Measurements from ENCODE around the gene ADAMTS2. TPM values are rescaled to one million over a fixed set of nuclear protein-coding genes. Genes with fewer than 3 reads are reported as not detected.
A peak's percentile ranks its signal among the peaks of the same experiment; 100 is the strongest.

ADAMTS2 gene
- total and polyA plus RNA-seq, 2 of the 4 experiments (the other 2 are of a cell fraction), result 19.0 to 58.8 TPM

DNA sequence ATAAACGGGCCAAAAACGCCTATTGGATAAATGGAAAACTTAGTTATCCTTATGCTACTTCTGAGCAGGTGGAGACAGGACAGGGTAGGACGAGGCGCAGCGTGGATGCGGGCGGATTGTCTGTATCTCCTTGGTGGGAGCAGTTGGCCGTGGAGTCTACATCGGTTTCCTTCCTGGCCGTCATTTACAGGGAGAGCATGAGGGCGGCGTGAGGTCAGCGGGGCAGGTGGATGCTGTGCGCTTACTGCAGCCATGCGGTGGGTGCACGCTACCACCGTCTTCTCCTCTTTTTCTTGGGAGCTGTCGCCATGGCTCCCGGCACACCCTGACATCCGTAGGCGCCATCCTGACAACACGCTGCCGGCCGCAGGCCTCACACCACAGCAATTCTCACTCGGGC lies 121.3 kb downstream of the ADAMTS2 start:
- Histone ChIP-seq H2BK15ac (ENCODE audit: low read depth, low read length) (no peak overlapping the region), H3K14ac (replicated peaks; ENCODE audit: low read depth, low read length) (no peak overlapping the region), H4K20me1 (ENCODE audit: insufficient read depth, low read length) (peaks cover 21% of the 10 kb centered on the region), H2BK20ac (ENCODE audit: low read depth, low read length) (no peak overlapping the region), H3K23ac (ENCODE audit: low read depth, low read length) (no peak overlapping the region), H2BK5ac (ENCODE audit: low read depth, low read length, poor library complexity, severe bottlenecking) (no peak overlapping the region), H3K79me1 (ENCODE audit: low read depth in 1 of 2, low read length in 2 of 2) (peaks cover 13 to 40% of the 10 kb centered on the region in 2 experiments; a peak in 3 of 4 replicates), H2AK5ac (ENCODE audit: low read depth, low read length) (no peak overlapping the region), H3K9ac (ENCODE audit: low read depth, low read length) (no peak overlapping the region), H4K5ac (ENCODE audit: low read depth, low read length) (no peak overlapping the region), H3K9me1 (ENCODE audit: insufficient read depth, low read length) (peaks cover 7% of the 10 kb centered on the region), H3K4ac (ENCODE audit: low read depth, low read length) (no peak overlapping the region), H4K91ac (ENCODE audit: insufficient read depth, low read depth, low read length) (no peak overlapping the region), H3K36me3 (ENCODE audit: control insufficient read depth, insufficient read depth, low read length) (peaks cover 5% of the 10 kb centered on the region), H3K4me3 (ENCODE audit: insufficient read depth, low read depth, low read length) (no peak overlapping the region), H3K27me3 (ENCODE audit: control insufficient read depth, insufficient read depth, low read length) (no peaks in the 10 kb centered on the region), H3K27ac (ENCODE audit: insufficient read depth, low read length) (no peak overlapping the region), H3K4me1 (ENCODE audit: control insufficient read depth, insufficient read depth, low read length) (peaks cover 9% of the 10 kb centered on the region; the same call in 1 of the 2 replicates), H3K56ac (ENCODE audit: extremely low read depth, insufficient read depth, low read length) (no peak overlapping the region), H3K18ac (ENCODE audit: low read depth, low read length) (no peak overlapping the region), H2AFZ (replicated peaks; ENCODE audit: low read length, poor library complexity) (peak overlapping the region; percentile 25), H4K8ac (ENCODE audit: low read depth in 2 of 2, low read length in 2 of 2) (no peak overlapping the region), H2BK120ac (ENCODE audit: low read depth, low read length) (no peak overlapping the region), H2AK9ac (replicated peaks; ENCODE audit: low read depth, low read length, poor library complexity) (no peak overlapping the region), H3K4me2 (ENCODE audit: low read depth, low read length) (no peak overlapping the region), H3K9me3 (ENCODE audit: control insufficient read depth, insufficient read depth, low read length) (no peaks in the 10 kb centered on the region)
- in situ Hi-C loops (cut with MboI; ENCODE audit: low sequenced_read_pairs), result no loop called here
- DNase-seq, result no peak
- intact Hi-C loops (cut with micrococcal nuclease), result no loop called here
- ATAC-seq (ENCODE audit: low read depth), result no peak
- ChIA-PET POLR2A (ENCODE audit: unreplicated experiment) (no interaction called here), CTCF (no interaction called here)
- dilution Hi-C loops (cut with HindIII; ENCODE audit: low sequenced_read_pairs, unreplicated experiment), result no loop called here
- WGBS, 2 experiments (ENCODE audit: extremely low coverage in 2 of 2, insufficient read length in 1 of 2), result 95% methylated on average over 7 of the region's 25 CpGs; no CpG with 5 or more reads in 1 of the 2 experiments
- TF ChIP-seq CEBPB (IDR thresholded peaks at IDR 0.05; ENCODE audit: low read depth, low read length) (no peak), MAZ (IDR thresholded peaks at IDR 0.05; ENCODE audit: borderline replicate concordance, low read depth, low read length) (no peak), RFX5 (IDR thresholded peaks at IDR 0.05; ENCODE audit: low read depth, low read length) (no peak), SMC3 (IDR thresholded peaks at IDR 0.05; ENCODE audit: low read depth, low read length) (no peak), BHLHE40 (IDR thresholded peaks at IDR 0.05; ENCODE audit: low read depth, low read length) (no peak), NFE2L2 (IDR thresholded peaks at IDR 0.05; ENCODE audit: low read depth, low read length) (no peak), FOS (IDR thresholded peaks at IDR 0.05; ENCODE audit: low read depth, low read length) (no peak), CHD1 (IDR thresholded peaks at IDR 0.05; ENCODE audit: low read depth, low read length) (no peak), POLR2A (IDR thresholded peaks at IDR 0.05; ENCODE audit: low read depth, low read length) (no peak), RAD21 (IDR thresholded peaks at IDR 0.05; ENCODE audit: low read length) (no peak), RCOR1 (IDR thresholded peaks at IDR 0.05; ENCODE audit: insufficient replicate concordance, low read length) (no peak), MAFK (IDR thresholded peaks at IDR 0.05; ENCODE audit: low read depth, low read length) (no peak), MXI1 (IDR thresholded peaks at IDR 0.05; ENCODE audit: borderline replicate concordance, low read depth, low read length) (no peak)
- TF ChIP-seq, protein P1, sequence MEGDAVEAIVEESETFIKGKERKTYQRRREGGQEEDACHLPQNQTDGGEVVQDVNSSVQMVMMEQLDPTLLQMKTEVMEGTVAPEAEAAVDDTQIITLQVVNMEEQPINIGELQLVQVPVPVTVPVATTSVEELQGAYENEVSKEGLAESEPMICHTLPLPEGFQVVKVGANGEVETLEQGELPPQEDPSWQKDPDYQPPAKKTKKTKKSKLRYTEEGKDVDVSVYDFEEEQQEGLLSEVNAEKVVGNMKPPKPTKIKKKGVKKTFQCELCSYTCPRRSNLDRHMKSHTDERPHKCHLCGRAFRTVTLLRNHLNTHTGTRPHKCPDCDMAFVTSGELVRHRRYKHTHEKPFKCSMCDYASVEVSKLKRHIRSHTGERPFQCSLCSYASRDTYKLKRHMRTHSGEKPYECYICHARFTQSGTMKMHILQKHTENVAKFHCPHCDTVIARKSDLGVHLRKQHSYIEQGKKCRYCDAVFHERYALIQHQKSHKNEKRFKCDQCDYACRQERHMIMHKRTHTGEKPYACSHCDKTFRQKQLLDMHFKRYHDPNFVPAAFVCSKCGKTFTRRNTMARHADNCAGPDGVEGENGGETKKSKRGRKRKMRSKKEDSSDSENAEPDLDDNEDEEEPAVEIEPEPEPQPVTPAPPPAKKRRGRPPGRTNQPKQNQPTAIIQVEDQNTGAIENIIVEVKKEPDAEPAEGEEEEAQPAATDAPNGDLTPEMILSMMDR (conservative IDR thresholded peaks at IDR 0.05; ENCODE audit: low read depth, low read length), result no peak
- TF ChIP-seq, protein P2, sequence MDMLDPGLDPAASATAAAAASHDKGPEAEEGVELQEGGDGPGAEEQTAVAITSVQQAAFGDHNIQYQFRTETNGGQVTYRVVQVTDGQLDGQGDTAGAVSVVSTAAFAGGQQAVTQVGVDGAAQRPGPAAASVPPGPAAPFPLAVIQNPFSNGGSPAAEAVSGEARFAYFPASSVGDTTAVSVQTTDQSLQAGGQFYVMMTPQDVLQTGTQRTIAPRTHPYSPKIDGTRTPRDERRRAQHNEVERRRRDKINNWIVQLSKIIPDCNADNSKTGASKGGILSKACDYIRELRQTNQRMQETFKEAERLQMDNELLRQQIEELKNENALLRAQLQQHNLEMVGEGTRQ (IDR thresholded peaks at IDR 0.05; ENCODE audit: low read depth, low read length), result no peak
- TF ChIP-seq, protein P3, sequence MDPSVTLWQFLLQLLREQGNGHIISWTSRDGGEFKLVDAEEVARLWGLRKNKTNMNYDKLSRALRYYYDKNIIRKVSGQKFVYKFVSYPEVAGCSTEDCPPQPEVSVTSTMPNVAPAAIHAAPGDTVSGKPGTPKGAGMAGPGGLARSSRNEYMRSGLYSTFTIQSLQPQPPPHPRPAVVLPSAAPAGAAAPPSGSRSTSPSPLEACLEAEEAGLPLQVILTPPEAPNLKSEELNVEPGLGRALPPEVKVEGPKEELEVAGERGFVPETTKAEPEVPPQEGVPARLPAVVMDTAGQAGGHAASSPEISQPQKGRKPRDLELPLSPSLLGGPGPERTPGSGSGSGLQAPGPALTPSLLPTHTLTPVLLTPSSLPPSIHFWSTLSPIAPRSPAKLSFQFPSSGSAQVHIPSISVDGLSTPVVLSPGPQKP (IDR thresholded peaks at IDR 0.05; ENCODE audit: borderline replicate concordance, low read depth, low read length), result no peak
- BruUV-seq (replicated peaks), result no TSS peak
